CD4-positive, alpha-beta T cell (primary cell): ENCODE data around the gene TECPR2. TPM values are rescaled to one million over a fixed set of nuclear protein-coding genes. Genes with fewer than 3 reads are reported as not detected.

ENCODE experiments used
- ATAC-seq: fragments of 200-7000 bp; cut with Tn5 transposase; one replicate; pipeline ENCODE4 v1.10.0; 2022; ENCODE audit warnings: mild to moderate bottlenecking; ENCODE audit not compliant: poor library complexity
- CTCF ChIA-PET: fragments of 350-600 bp; sonication (Branson Sonifier 250); formaldehyde crosslinking; loops from one replicate; lab custom pipeline; 2021; ENCODE audit warnings: antibody characterized with exemption, inconsistent platforms; lab: Charles Lee
- POLR2A ChIA-PET: fragments of 350-600 bp; sonication (Branson Sonifier 250); formaldehyde crosslinking; loops from one replicate; lab custom pipeline; 2021; ENCODE audit warnings: antibody characterized with exemption, inconsistent platforms; lab: Charles Lee
- DNase-seq, 14 experiments: peaks; one replicate each; pipeline ENCODE4 v3.0.0-alpha.2; 2013 to 2020; ENCODE audit warnings: mixed read lengths in 2 of 14
- H3K27ac ChIP-seq, 2 donors: one replicate each; pipeline versions ENCODE4 v1.5.1 to v1.7.0; 2013; ENCODE audit warnings: low read length in 2 of 2, low read depth in 1 of 2, mild to moderate bottlenecking in 1 of 2
- H3K27me3 ChIP-seq, 2 experiments: 1 replicate in 1 of 2; 2 replicates in 1 of 2; pipeline versions ENCODE4 v1.6.1 to v1.7.0; 2013; ENCODE audit warnings: low read length in 2 of 2, control low read depth in 1 of 2, mild to moderate bottlenecking in 1 of 2, moderate library complexity in 1 of 2; ENCODE audit not compliant: insufficient read depth in 2 of 2, control insufficient read depth in 1 of 2
- H3K36me3 ChIP-seq: one replicate; pipeline ENCODE4 v1.6.1; 2013; ENCODE audit warnings: low read length, control low read depth; ENCODE audit not compliant: insufficient read depth
- H3K4me1 ChIP-seq: one replicate; pipeline ENCODE4 v1.6.1; 2013; ENCODE audit warnings: low read length, control low read depth; ENCODE audit not compliant: insufficient read depth
- H3K4me3 ChIP-seq: one replicate; pipeline ENCODE4 v1.5.1; 2013; ENCODE audit warnings: mild to moderate bottlenecking, low read length, moderate library complexity
- H3K9me3 ChIP-seq, 2 experiments: 1 replicate in 1 of 2; 2 replicates in 1 of 2; pipeline versions ENCODE4 v1.6.1 to v1.7.0; 2013; ENCODE audit warnings: low read length in 2 of 2, mild to moderate bottlenecking in 2 of 2, control low read depth in 1 of 2, moderate library complexity in 1 of 2; ENCODE audit not compliant: control insufficient read depth in 1 of 2, insufficient read depth in 1 of 2
- H3K27ac Mint-ChIP-seq: one replicate; pipeline ENCODE4 v1.8.0; 2020; ENCODE audit warnings: mixed read lengths
- H3K27me3 Mint-ChIP-seq: one replicate; pipeline ENCODE4 v1.8.0; 2021; ENCODE audit warnings: mixed read lengths
- H3K36me3 Mint-ChIP-seq: one replicate; pipeline ENCODE4 v1.8.0; 2021; ENCODE audit warnings: low read depth, mixed read lengths
- H3K4me1 Mint-ChIP-seq: one replicate; pipeline ENCODE4 v1.8.0; 2021; ENCODE audit warnings: low read depth, mixed read lengths
- H3K4me3 Mint-ChIP-seq: one replicate; pipeline ENCODE4 v1.8.0; 2020; ENCODE audit warnings: mild to moderate bottlenecking, mixed read lengths
- H3K9me3 Mint-ChIP-seq: one replicate; pipeline ENCODE4 v1.8.0; 2020; ENCODE audit warnings: mixed read lengths
- CTCF ChIP-seq: fragments of 200-600 bp; IDR thresholded peaks from one replicate; pipeline ENCODE4 v1.8.0; 2022; ENCODE audit warnings: antibody characterized with exemption, mild to moderate bottlenecking
- intact Hi-C, 2 experiments: fragments of 100-400 bp; cut with DNase I in 1 of 2; cut with micrococcal nuclease in 1 of 2; formaldehyde crosslinking; loops; one replicate each; pipeline versions ENCODE4 v1.15.1 to v1.9.0; 2023 to 2025; cut with DNase I, micrococcal nuclease
- total RNA-seq, 174 experiments: library from RNA in 2 of 174; stranded (reverse) in 2 of 174; gene quantifications; one replicate each; pipeline ENCODE4 v1.2.3 and lab custom pipeline; 2021 to 2026

Gene TECPR2
- total RNA-seq, 2 experiments from 2014 or later = 5.0 to 5.4 TPM

GRCh38 chr14:102486513-102487203, 123.9 kb downstream of the TECPR2 start:
- TF ChIP-seq CTCF = no peak
- Histone ChIP-seq H3K36me3 (no peaks in the 10 kb centered on the region), H3K27ac (no peak overlapping the region), H3K27me3 (no peaks in the 10 kb centered on the region), H3K4me3 (no peak overlapping the region), H3K4me1 (no peaks in the 10 kb centered on the region), H3K9me3 (peaks cover 0 to 16% of the 10 kb centered on the region in 2 experiments)
- intact Hi-C loops = no loop called here
- Mint-ChIP-seq H3K27me3 (no peaks in the 10 kb centered on the region), H3K36me3 (peaks cover 12% of the 10 kb centered on the region), H3K9me3 (peaks cover 4% of the 10 kb centered on the region), H3K4me3 (no peak overlapping the region), H3K4me1 (no peaks in the 10 kb centered on the region), H3K27ac (no peak overlapping the region)
- CTCF ChIA-PET = no interaction called here
- no peak for DNase-seq
- no peak for ATAC-seq
- POLR2A ChIA-PET = no interaction called here

DNA sequence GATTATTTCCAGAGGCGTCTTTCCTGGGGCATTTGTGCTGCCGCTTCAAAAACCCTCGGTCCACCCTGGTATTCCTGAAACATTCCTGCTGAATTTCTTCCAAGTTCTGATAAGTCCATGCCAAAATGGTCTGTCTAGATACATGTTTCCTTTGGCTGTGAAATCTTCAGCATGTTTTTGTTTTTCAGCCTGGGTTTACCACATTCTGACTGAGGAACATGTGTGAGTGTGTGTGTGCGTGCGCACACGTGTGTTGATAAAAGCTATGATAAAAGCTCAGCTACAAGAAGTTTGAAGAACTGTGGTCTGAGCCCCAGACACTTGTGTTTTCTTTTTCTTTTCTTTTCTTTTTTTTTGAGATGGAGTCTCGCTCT, 124.5 kb downstream of the TECPR2 start:
- Histone ChIP-seq H3K9me3 (peaks cover 0 to 14% of the 10 kb centered on the region in 2 experiments), H3K4me3 (no peak overlapping the region), H3K4me1 (no peaks in the 10 kb centered on the region), H3K27me3 (no peaks in the 10 kb centered on the region), H3K36me3 (no peaks in the 10 kb centered on the region), H3K27ac (no peak overlapping the region)
- Mint-ChIP-seq H3K4me1 (no peaks in the 10 kb centered on the region), H3K4me3 (no peak overlapping the region), H3K27ac (no peak overlapping the region), H3K36me3 (peaks cover 9% of the 10 kb centered on the region), H3K9me3 (peaks cover 4% of the 10 kb centered on the region), H3K27me3 (no peaks in the 10 kb centered on the region)
- intact Hi-C loops = no loop called here
- no peak for DNase-seq
- CTCF ChIA-PET = no interaction called here
- POLR2A ChIA-PET = no interaction called here
- no peak for ATAC-seq
- no peak for TF ChIP-seq CTCF

GRCh38 chr14:102490456-102490855, 127.7 kb downstream of the TECPR2 start:
- ATAC-seq (no peak), DNase-seq (no peak)
- H3K4me3 ChIP-seq = no peak overlapping the region
- Mint-ChIP-seq H3K27ac (no peak overlapping the region), H3K27me3 (no peaks in the 10 kb centered on the region), H3K4me1 (no peaks in the 10 kb centered on the region), H3K4me3 (no peak overlapping the region), H3K36me3 (no peaks in the 10 kb centered on the region), H3K9me3 (no peaks in the 10 kb centered on the region)
- H3K27ac ChIP-seq = no peak overlapping the region
- H3K9me3 ChIP-seq = no peaks in the 10 kb centered on the region
- no peak for TF ChIP-seq CTCF
- intact Hi-C loops = no loop called here
- H3K27me3 ChIP-seq = no peaks in the 10 kb centered on the region
- ChIA-PET POLR2A (no interaction called here), CTCF (no interaction called here)
- H3K4me1 ChIP-seq = no peaks in the 10 kb centered on the region
- H3K36me3 ChIP-seq = no peaks in the 10 kb centered on the region
